HUES64 (cell line): ENCODE results near the gene CHST15.

Experiments used
- H3K27ac ChIP-seq: 2 replicates; pipeline ENCODE4 v1.7.0; 2013; ENCODE audit warnings: low read depth, low read length, inconsistent platforms
- H3K27me3 ChIP-seq: 2 replicates; pipeline ENCODE4 v1.6.1; 2013; ENCODE audit warnings: mild to moderate bottlenecking, low read length; ENCODE audit not compliant: insufficient read depth
- H3K36me3 ChIP-seq: 2 replicates; pipeline ENCODE4 v1.6.1; 2013; ENCODE audit warnings: mild to moderate bottlenecking, low read length; ENCODE audit not compliant: insufficient read depth
- H3K4me1 ChIP-seq: 2 replicates; pipeline ENCODE4 v1.6.1; 2013; ENCODE audit warnings: mild to moderate bottlenecking, low read length, moderate library complexity; ENCODE audit not compliant: insufficient read depth
- H3K4me3 ChIP-seq: 2 replicates; pipeline ENCODE4 v1.5.1; 2013; ENCODE audit warnings: mild to moderate bottlenecking, low read length, moderate library complexity
- H3K9ac ChIP-seq: 2 replicates; pipeline ENCODE4 v1.6.1; 2013; ENCODE audit warnings: mild to moderate bottlenecking, low read depth, low read length
- H3K9me3 ChIP-seq: 2 replicates; pipeline ENCODE4 v1.6.1; 2013; ENCODE audit warnings: low read depth, low read length; ENCODE audit not compliant: insufficient read depth
- WGBS: fragments of 150-250, 120-280 bp; methylation state at CpG from one replicate; pipeline ENCODE4 v1.1.7; 2013; ENCODE audit warnings: missing lambda C conversion rate; 5-methylcytosine and 5-hydroxymethylcytosine counted together

CHST15 gene

GRCh38 chr10:124030492-124031110 lies 62.8 kb downstream of the CHST15 start:
- H3K4me3 ChIP-seq: no peak overlapping the region
- no peaks in the 10 kb centered on the region for H3K9me3 ChIP-seq
- peaks cover 29% of the 10 kb centered on the region for H3K4me1 ChIP-seq
- H3K36me3 ChIP-seq: no peaks in the 10 kb centered on the region
- no peak overlapping the region for H3K9ac ChIP-seq
- H3K27me3 ChIP-seq: no peaks in the 10 kb centered on the region
- WGBS: 89% methylated on average over 15 of the region's 15 CpGs
- no peak overlapping the region for H3K27ac ChIP-seq

GRCh38 chr10:124030061-124030460 lies 63.3 kb downstream of the CHST15 start:
- Histone ChIP-seq H3K9ac (no peak overlapping the region), H3K4me3 (no peak overlapping the region), H3K4me1 (peaks cover 29% of the 10 kb centered on the region), H3K9me3 (no peaks in the 10 kb centered on the region), H3K36me3 (no peaks in the 10 kb centered on the region), H3K27me3 (no peaks in the 10 kb centered on the region), H3K27ac (no peak overlapping the region)
- 92% methylated on average over 7 of the region's 8 CpGs for WGBS

GRCh38 chr10:124029559-124029958 lies 63.8 kb downstream of the CHST15 start:
- Histone ChIP-seq H3K27ac (no peak overlapping the region), H3K4me3 (no peak overlapping the region), H3K36me3 (no peaks in the 10 kb centered on the region), H3K9me3 (no peaks in the 10 kb centered on the region), H3K4me1 (peaks cover 29% of the 10 kb centered on the region), H3K27me3 (no peaks in the 10 kb centered on the region), H3K9ac (no peak overlapping the region)
- WGBS: 94% methylated on average over 12 of the region's 12 CpGs

GRCh38 chr10:124028700-124029480 lies 64.5 kb downstream of the CHST15 start:
- H3K36me3 ChIP-seq: no peaks in the 10 kb centered on the region
- 95% methylated on average over 13 of the region's 14 CpGs for WGBS
- no peak overlapping the region for H3K9ac ChIP-seq
- H3K27ac ChIP-seq: no peak overlapping the region
- H3K9me3 ChIP-seq: no peaks in the 10 kb centered on the region
- H3K4me3 ChIP-seq: no peak overlapping the region
- no peaks in the 10 kb centered on the region for H3K27me3 ChIP-seq
- H3K4me1 ChIP-seq: peaks cover 29% of the 10 kb centered on the region

GRCh38 chr10:124027651-124028050 lies 65.7 kb downstream of the CHST15 start:
- no peaks in the 10 kb centered on the region for H3K27me3 ChIP-seq
- no peaks in the 10 kb centered on the region for H3K36me3 ChIP-seq
- H3K27ac ChIP-seq: no peak overlapping the region
- 96% methylated on average over 7 of the region's 9 CpGs for WGBS
- H3K9ac ChIP-seq: no peak overlapping the region
- no peaks in the 10 kb centered on the region for H3K9me3 ChIP-seq
- peaks cover 18% of the 10 kb centered on the region for H3K4me1 ChIP-seq
- no peak overlapping the region for H3K4me3 ChIP-seq

- Histone ChIP-seq H3K4me1 (peaks cover 17% of the 10 kb centered on the region), H3K4me3 (no peak overlapping the region), H3K27ac (no peak overlapping the region; the same call in 1 of the 2 replicates), H3K9me3 (no peaks in the 10 kb centered on the region), H3K27me3 (no peaks in the 10 kb centered on the region), H3K36me3 (no peaks in the 10 kb centered on the region), H3K9ac (no peak overlapping the region)
- WGBS: 93% methylated on average over 12 of the region's 12 CpGs
Measured at GRCh38 chr10:124027031-124027611, 66.3 kb downstream of the CHST15 start.

GRCh38 chr10:124026589-124026939 lies 66.8 kb downstream of the CHST15 start:
- Histone ChIP-seq H3K9ac (no peak overlapping the region), H3K4me3 (no peak overlapping the region), H3K4me1 (peaks cover 20% of the 10 kb centered on the region), H3K36me3 (no peaks in the 10 kb centered on the region), H3K9me3 (no peaks in the 10 kb centered on the region), H3K27ac (no peak overlapping the region; the same call in 1 of the 2 replicates), H3K27me3 (no peaks in the 10 kb centered on the region)
- WGBS: 56% methylated on average over 10 of the region's 10 CpGs

DNA sequence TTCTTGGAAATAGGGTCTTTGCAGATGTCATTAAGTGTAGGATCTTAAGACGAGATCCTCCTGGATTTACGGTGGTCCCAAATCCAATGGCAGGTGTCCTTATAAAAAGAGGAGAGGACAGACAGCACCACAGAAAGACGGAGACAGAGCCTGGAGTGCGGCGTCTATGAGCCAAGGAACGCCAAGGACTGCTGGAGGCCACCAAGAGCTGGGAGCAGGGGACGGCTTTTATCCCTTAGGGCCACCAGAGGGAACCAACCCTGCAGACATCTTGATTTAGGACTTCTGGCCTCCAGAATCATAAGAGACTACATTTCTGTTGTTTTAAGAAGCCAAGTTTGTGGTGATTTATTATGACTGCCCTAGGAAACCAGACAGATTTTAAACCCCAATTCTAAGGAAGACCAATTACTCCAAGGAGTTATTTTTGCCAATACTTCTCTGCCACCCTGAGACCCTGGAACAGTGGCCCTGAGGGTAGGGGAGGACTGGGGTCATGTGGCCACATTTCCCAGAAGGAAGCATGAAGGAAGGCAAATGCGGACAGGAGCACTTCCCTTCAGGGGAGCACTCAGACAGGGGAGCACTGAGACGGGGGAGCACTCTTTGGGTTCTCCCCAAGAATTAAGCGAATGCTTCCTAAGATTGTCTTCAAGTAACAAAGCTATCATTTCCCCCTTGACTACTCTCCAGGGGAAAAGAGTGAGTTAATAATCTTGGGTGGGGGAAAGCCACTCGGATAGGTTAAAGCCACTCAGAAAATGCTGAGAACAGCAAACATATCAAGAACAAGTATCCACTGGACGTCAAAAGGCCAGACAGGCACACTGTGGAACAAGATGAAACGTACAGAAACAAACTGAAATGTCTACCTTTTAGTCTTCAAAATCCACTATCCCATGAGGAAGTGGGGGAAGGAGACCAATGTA lies 67.5 kb downstream of the CHST15 start:
- peaks cover 25% of the 10 kb centered on the region for H3K4me1 ChIP-seq
- H3K27ac ChIP-seq: no peak overlapping the region
- no peak overlapping the region for H3K4me3 ChIP-seq
- H3K9ac ChIP-seq: no peak overlapping the region
- H3K9me3 ChIP-seq: no peaks in the 10 kb centered on the region
- H3K27me3 ChIP-seq: no peaks in the 10 kb centered on the region
- no peaks in the 10 kb centered on the region for H3K36me3 ChIP-seq
- WGBS: 88% methylated on average over 11 of the region's 13 CpGs

DNA sequence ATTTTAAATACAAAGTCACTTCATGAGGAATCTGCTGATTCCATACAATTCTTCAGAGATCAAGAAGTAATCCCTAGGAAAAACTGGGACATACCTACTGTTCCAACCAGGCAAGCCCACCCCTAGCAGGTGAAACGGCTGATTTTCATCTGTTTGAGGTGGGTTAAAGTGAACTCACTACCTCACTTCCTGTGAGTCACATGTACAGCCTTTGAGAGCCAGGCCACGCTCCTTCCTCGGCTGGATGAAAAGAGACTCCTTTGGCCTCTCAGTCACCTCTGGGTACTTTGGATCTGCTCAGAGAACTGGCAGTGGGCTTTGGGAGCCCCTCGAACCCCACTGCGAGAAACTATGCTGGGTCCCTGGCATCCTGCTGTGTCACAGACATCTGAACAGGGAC lies 68.2 kb downstream of the CHST15 start:
- Histone ChIP-seq H3K4me1 (peaks cover 33% of the 10 kb centered on the region), H3K36me3 (no peaks in the 10 kb centered on the region), H3K4me3 (no peak overlapping the region), H3K27me3 (no peaks in the 10 kb centered on the region), H3K9me3 (no peaks in the 10 kb centered on the region), H3K9ac (no peak overlapping the region), H3K27ac (no peak overlapping the region)
- 96% methylated on average over 5 of the region's 5 CpGs for WGBS

GRCh38 chr10:124022066-124022465 lies 71.3 kb downstream of the CHST15 start:
- 83% methylated on average over 8 of the region's 8 CpGs for WGBS
- no peaks in the 10 kb centered on the region for H3K9me3 ChIP-seq
- H3K27ac ChIP-seq: no peak overlapping the region
- no peaks in the 10 kb centered on the region for H3K27me3 ChIP-seq
- peaks cover 37% of the 10 kb centered on the region for H3K4me1 ChIP-seq
- H3K36me3 ChIP-seq: no peaks in the 10 kb centered on the region
- no peak overlapping the region for H3K4me3 ChIP-seq
- no peak overlapping the region for H3K9ac ChIP-seq
